ENCODE data around the gene COPS8.

- TF ChIP-seq POLR2A (IDR thresholded peaks at IDR 0.05) (no peak), CTCF (IDR thresholded peaks at IDR 0.05) (no peak)
These were observed 51.1 kb downstream of the COPS8 start for GRCh38 chr2:237136824-237137223.

Measured in body of pancreas (tissue), 4 donors.